Keratinocyte (primary cell): ENCODE results near the gene CLCN7.

Source experiments
- EZH2 ChIP-seq: IDR thresholded peaks from one replicate; pipeline ENCODE4 v1.6.1; 2012; ENCODE audit warnings: inconsistent platforms, mild to moderate bottlenecking, low read length, moderate library complexity
- TF ChIP-seq, protein P1 (sequence below), 3 experiments: IDR thresholded peaks in 1 of 3; conservative IDR thresholded peaks in 1 of 3; optimal IDR thresholded peaks in 1 of 3; 2 replicates in 2 of 3; 3 replicates in 1 of 3; pipeline versions ENCODE3 to v1.5.1; 2011; ENCODE audit warnings: low read length in 3 of 3, mild to moderate bottlenecking in 3 of 3, moderate library complexity in 2 of 3, control low read depth in 1 of 3, inconsistent platforms in 1 of 3; ENCODE audit not compliant: insufficient read depth in 2 of 3; ENCODE audit errors: extremely low read depth in 1 of 3

- TF ChIP-seq, protein P1, sequence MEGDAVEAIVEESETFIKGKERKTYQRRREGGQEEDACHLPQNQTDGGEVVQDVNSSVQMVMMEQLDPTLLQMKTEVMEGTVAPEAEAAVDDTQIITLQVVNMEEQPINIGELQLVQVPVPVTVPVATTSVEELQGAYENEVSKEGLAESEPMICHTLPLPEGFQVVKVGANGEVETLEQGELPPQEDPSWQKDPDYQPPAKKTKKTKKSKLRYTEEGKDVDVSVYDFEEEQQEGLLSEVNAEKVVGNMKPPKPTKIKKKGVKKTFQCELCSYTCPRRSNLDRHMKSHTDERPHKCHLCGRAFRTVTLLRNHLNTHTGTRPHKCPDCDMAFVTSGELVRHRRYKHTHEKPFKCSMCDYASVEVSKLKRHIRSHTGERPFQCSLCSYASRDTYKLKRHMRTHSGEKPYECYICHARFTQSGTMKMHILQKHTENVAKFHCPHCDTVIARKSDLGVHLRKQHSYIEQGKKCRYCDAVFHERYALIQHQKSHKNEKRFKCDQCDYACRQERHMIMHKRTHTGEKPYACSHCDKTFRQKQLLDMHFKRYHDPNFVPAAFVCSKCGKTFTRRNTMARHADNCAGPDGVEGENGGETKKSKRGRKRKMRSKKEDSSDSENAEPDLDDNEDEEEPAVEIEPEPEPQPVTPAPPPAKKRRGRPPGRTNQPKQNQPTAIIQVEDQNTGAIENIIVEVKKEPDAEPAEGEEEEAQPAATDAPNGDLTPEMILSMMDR (optimal IDR thresholded peaks at IDR 0.05 in 1 of 3, IDR thresholded peaks at IDR 0.05 in 1 of 3, conservative IDR thresholded peaks at IDR 0.05 in 1 of 3; ENCODE audit: extremely low read depth in 1 of 3, insufficient read depth in 2 of 3, low read length in 3 of 3), result no peak
- TF ChIP-seq EZH2, result no peak
Observed at GRCh38 chr16:1487395-1488053, 12.7 kb upstream of the CLCN7 start.
